Upper lobe of right lung (tissue), 1 donor: ENCODE results near the gene PCGF3. TPM values are rescaled to one million over a fixed set of nuclear protein-coding genes. Genes with fewer than 3 reads are reported as not detected.

Experiments used
- ATAC-seq: fragments of 200-7000 bp; cut with Tn5 transposase; one replicate; pipeline ENCODE4 v1.9.1; 2020; ENCODE audit warnings: mild to moderate bottlenecking, moderate library complexity
- DNase-seq: peaks from one replicate; pipeline ENCODE4 v3.0.0-alpha.2; 2020
- H3K27ac ChIP-seq: fragments of 200-600 bp; one replicate; pipeline ENCODE4 v1.8.0; 2022
- H3K27me3 ChIP-seq: fragments of 200-600 bp; one replicate; pipeline ENCODE4 v1.8.0; 2022; ENCODE audit warnings: mild to moderate bottlenecking
- H3K36me3 ChIP-seq: fragments of 200-600 bp; one replicate; pipeline ENCODE4 v1.8.0; 2022
- H3K4me1 ChIP-seq: fragments of 200-600 bp; one replicate; pipeline ENCODE4 v1.8.0; 2022
- H3K4me3 ChIP-seq: fragments of 200-600 bp; one replicate; pipeline ENCODE4 v1.8.0; 2022; ENCODE audit warnings: mild to moderate bottlenecking
- H3K9me3 ChIP-seq: fragments of 200-600 bp; one replicate; pipeline ENCODE4 v1.8.0; 2022
- intact Hi-C: fragments of 100-400 bp; cut with DNase I; formaldehyde crosslinking; loops from one replicate; pipeline ENCODE4 v1.11.0; 2022
- total RNA-seq: library from RNA; stranded (reverse); fragmentation: NEBNext Ultra II Directional; extraction: Animal tissue kit (Norgen Biotek cat#: 25700); gene quantifications from one replicate; pipeline ENCODE4 v1.2.1, GENCODE V29; 2021
- TF ChIP-seq, protein P1 (sequence below): fragments of 200-600 bp; IDR thresholded peaks from one replicate; pipeline ENCODE4 v1.8.0; 2022; ENCODE audit warnings: antibody characterized with exemption
- donor health status: DM: no; HTN: yes; CAD: no; lungs with severe emphysema.

Gene PCGF3
- total RNA-seq, 1 donor from 2014 or later = 42.2 TPM

DNA sequence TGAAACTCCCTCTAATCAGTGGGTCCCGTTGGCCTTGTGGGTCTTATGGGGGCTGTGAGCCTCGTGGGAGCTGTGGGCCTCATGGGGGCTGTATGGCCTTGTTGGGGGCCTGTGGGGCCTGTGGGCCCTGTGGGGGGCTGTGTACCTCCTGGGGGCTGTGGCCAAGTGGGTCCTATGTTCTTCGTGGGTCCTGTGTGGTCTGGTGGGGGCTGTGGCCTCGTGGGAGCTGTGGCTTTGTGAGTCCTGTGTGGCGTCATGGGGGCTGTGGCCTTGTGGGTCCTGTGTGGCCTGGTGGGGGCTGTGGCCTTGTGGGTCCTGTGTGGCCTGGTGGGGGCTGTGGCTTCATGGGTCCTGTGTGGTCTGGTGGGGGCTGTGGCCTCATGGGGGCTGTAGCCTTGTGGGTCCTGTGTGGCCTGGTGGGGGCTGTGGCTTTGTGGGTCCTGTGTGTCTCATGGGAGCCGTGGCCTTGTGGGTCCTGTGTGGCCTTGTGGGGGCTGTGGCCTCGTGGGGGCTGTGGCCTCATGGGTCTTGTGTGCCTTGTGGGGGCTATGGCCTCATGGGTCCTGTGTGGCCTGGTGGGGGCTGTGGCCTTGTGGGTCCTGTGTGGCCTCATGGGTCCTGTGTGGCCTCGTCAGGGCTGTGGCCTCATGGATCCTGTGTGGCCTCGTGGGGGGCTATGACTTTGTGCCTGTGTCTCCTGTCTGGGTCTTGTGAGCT is 7.4 kb downstream of the PCGF3 start:
- Histone ChIP-seq H3K36me3 (no peaks in the 10 kb centered on the region), H3K27ac (no peak overlapping the region), H3K9me3 (no peaks in the 10 kb centered on the region), H3K27me3 (no peaks in the 10 kb centered on the region), H3K4me1 (peaks cover 9% of the 10 kb centered on the region), H3K4me3 (no peak overlapping the region)
- ATAC-seq (no peak), DNase-seq (no peak)
- intact Hi-C loops = no loop called here
- TF ChIP-seq, protein P1, sequence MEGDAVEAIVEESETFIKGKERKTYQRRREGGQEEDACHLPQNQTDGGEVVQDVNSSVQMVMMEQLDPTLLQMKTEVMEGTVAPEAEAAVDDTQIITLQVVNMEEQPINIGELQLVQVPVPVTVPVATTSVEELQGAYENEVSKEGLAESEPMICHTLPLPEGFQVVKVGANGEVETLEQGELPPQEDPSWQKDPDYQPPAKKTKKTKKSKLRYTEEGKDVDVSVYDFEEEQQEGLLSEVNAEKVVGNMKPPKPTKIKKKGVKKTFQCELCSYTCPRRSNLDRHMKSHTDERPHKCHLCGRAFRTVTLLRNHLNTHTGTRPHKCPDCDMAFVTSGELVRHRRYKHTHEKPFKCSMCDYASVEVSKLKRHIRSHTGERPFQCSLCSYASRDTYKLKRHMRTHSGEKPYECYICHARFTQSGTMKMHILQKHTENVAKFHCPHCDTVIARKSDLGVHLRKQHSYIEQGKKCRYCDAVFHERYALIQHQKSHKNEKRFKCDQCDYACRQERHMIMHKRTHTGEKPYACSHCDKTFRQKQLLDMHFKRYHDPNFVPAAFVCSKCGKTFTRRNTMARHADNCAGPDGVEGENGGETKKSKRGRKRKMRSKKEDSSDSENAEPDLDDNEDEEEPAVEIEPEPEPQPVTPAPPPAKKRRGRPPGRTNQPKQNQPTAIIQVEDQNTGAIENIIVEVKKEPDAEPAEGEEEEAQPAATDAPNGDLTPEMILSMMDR = no peak

DNA sequence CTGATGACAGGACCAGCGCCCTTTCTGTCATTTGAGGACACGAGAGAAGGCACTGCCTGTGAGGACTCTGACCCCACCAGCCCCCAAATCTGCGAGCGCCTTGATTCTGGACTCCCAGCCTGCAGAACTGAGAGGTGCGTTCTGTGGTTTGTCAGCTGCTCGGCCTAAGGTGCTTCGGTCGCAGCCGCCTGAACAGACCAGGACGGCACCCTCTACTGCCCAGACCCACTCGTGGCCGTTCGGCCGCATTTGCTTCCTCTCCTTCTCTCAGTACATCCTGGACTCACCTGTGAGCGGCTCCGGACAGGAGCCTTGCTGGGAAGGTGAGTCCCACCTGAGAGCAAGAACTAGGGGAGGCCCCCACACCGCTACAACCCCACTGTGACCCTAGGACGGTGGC is 8.5 kb downstream of the PCGF3 start:
- intact Hi-C loops = no loop called here
- TF ChIP-seq, protein P1 = no peak
- no peak for ATAC-seq

DNA sequence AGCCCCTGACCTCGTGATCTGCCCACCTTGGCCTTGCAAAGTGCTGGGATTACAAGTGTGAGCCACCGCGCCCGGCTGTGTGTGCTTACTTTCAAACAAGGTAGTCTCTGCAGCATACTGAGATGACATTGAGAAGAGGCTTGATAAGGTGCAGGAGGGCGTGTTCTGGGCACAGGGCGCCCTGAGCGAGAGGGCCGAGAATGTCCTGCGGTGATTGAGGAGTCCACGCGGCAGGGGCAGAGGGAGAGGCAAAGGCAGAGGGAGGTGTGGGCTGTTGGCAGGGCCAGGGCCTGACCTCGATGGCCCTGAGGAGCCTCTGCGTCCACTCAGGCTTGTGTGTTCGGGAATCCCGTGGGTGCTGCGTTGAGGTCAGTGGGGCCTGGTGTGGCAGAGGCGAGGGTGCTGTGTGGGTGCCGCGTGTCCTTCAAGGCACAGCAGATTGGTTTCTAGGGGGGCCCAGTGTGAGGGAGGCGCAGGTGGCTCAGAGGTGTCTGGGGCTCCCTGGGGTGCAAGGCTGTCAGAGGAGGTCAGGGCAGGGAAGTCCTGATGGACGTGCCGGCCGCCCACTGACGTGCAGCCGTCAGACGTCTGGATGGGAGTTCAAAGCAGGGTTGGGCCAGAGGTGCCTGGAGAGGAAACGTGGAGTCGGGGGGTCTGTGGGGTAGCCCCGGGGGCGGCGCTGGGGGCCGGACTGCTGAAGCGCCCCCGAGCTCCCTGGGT is 12.1 kb downstream of the PCGF3 start:
- TF ChIP-seq, protein P1 = no peak
- no peaks in the 10 kb centered on the region for H3K9me3 ChIP-seq
- H3K4me3 ChIP-seq = no peak overlapping the region
- intact Hi-C loops = no loop called here
- peaks cover 10% of the 10 kb centered on the region for H3K4me1 ChIP-seq
- no peak overlapping the region for H3K27ac ChIP-seq
- no peaks in the 10 kb centered on the region for H3K27me3 ChIP-seq
- no peak for ATAC-seq
- DNase-seq = no peak
- H3K36me3 ChIP-seq = no peaks in the 10 kb centered on the region

More for the DNA sequence above, 8.5 kb downstream of the PCGF3 start:
- no peaks in the 10 kb centered on the region for H3K36me3 ChIP-seq
- no peak overlapping the region for H3K4me3 ChIP-seq
- DNase-seq = no peak
- no peaks in the 10 kb centered on the region for H3K9me3 ChIP-seq
- no peaks in the 10 kb centered on the region for H3K4me1 ChIP-seq
- no peaks in the 10 kb centered on the region for H3K27me3 ChIP-seq
- H3K27ac ChIP-seq = no peak overlapping the region

DNA sequence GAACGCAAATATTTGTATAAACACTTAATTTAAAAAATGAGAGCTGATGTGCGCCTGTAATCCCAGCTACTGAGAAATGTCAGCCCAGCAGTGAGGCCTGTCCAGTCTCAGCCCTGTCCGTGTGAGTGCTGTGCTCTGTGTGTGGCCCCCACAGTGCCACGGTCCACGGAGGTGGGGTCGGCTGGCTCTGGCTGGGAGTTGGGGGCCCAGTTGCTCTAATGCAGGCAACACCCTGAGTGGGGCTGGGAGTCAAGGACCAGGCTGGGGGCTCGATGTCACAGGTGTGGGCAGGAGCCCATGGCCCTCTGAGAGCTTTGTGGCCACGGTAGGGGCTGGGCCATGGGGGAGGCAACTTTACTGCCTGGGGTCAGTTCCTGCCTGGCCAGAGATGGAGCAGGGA is 12.8 kb downstream of the PCGF3 start:
- Histone ChIP-seq H3K36me3 (no peaks in the 10 kb centered on the region), H3K27me3 (no peaks in the 10 kb centered on the region), H3K9me3 (no peaks in the 10 kb centered on the region), H3K4me3 (no peak overlapping the region), H3K27ac (no peak overlapping the region), H3K4me1 (peaks cover 10% of the 10 kb centered on the region)
- DNase-seq (no peak), ATAC-seq (no peak)
- TF ChIP-seq, protein P1 = no peak
- intact Hi-C loops = no loop called here

DNA sequence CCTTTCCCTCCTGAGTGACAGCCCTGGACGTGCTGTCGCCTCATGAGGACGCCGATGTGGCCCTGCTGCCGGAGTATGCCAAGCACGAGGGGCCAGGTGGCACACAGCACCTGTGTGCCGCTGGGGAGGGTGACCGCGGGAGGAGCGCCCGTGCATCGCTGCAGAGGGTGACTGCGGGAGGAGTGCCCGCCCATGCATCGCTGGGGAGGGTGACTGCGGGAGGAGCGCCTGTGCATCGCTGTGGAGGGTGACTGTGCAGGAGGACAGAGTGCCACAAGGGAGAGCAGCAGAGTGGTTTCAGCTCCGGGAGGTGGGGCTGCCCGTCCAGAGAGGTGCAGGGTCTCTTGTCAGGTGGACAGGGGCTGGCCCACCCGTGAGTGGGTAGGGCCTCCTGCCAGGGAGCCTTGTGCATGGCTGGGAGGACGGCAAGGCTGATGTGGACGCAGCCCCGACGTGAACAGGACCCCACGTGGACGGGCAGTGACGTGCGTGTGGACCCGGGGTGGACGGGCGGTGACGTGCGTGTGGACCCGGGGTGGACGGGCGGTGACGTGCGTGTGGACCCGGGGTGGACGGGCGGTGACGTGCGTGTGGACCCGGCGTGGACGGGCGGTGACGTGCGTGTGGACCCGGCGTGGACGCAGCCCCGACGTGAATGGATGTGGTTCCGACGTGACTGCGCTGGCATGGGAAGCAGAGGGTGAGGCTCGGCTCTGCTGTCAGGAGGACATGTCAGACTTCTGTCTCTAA is 14.7 kb downstream of the PCGF3 start:
- no peak overlapping the region for H3K27ac ChIP-seq
- ATAC-seq = no peak
- TF ChIP-seq, protein P1 = no peak

More for the DNA sequence above, 14.7 kb downstream of the PCGF3 start:
- no peaks in the 10 kb centered on the region for H3K27me3 ChIP-seq
- no peak for DNase-seq
- no peaks in the 10 kb centered on the region for H3K36me3 ChIP-seq
- H3K9me3 ChIP-seq = no peaks in the 10 kb centered on the region
- no peak overlapping the region for H3K4me3 ChIP-seq
- intact Hi-C loops = no loop called here
- H3K4me1 ChIP-seq = peaks cover 10% of the 10 kb centered on the region
